ENCODE results near the gene CDC42EP4. TPM values are rescaled to one million over a fixed set of nuclear protein-coding genes. Genes with fewer than 3 reads are reported as not detected.

CDC42EP4 gene
- total and polyA plus RNA-seq, 9 of the 15 experiments (the other 6 are each of a cell fraction or from before 2014, with no cell fraction given): 0.65 to 20.8 (median 12.3) TPM

- TF ChIP-seq, protein P1, sequence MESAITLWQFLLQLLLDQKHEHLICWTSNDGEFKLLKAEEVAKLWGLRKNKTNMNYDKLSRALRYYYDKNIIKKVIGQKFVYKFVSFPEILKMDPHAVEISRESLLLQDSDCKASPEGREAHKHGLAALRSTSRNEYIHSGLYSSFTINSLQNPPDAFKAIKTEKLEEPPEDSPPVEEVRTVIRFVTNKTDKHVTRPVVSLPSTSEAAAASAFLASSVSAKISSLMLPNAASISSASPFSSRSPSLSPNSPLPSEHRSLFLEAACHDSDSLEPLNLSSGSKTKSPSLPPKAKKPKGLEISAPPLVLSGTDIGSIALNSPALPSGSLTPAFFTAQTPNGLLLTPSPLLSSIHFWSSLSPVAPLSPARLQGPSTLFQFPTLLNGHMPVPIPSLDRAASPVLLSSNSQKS (CRISPR knock-in tag; IDR thresholded peaks at IDR 0.05): no peak
- TF ChIP-seq ELF4 (CRISPR knock-in tag; IDR thresholded peaks at IDR 0.05) (no peak), CHD2 (IDR thresholded peaks at IDR 0.05; ENCODE audit: low read depth, low read length) (no peak), ZNF586 (CRISPR knock-in tag; conservative IDR thresholded peaks at IDR 0.05) (no peak), ZNF655 (CRISPR knock-in tag; IDR thresholded peaks at IDR 0.05) (no peak), EP400 (IDR thresholded peaks at IDR 0.05) (no peak), FIP1L1 (IDR thresholded peaks at IDR 0.05; ENCODE audit: low read depth, low read length, poor library complexity, severe bottlenecking) (no peak), CBX5 (IDR thresholded peaks at IDR 0.05; ENCODE audit: borderline replicate concordance, low read depth) (no peak), PHF20 (IDR thresholded peaks at IDR 0.05; ENCODE audit: partially characterized antibody) (no peak), DDX20 (tag; IDR thresholded peaks at IDR 0.05; ENCODE audit: low read depth) (no peak), ZNF75A (CRISPR knock-in tag; IDR thresholded peaks at IDR 0.05) (no peak), EWSR1 (IDR thresholded peaks at IDR 0.05; ENCODE audit: borderline replicate concordance, low read depth, partially characterized antibody) (no peak), NFXL1 (CRISPR knock-in tag; IDR thresholded peaks at IDR 0.05) (no peak), ZNF3 (CRISPR knock-in tag; IDR thresholded peaks at IDR 0.05) (no peak), FOXK2 (conservative IDR thresholded peaks at IDR 0.05 in 1 of 2, IDR thresholded peaks at IDR 0.05 in 1 of 2; ENCODE audit: low read depth in 2 of 2) (no peak), PHB2 (IDR thresholded peaks at IDR 0.05; ENCODE audit: low read depth) (no peak), TGIF2 (CRISPR knock-in tag; IDR thresholded peaks at IDR 0.05) (no peak)
- TF ChIP-seq, protein P2, sequence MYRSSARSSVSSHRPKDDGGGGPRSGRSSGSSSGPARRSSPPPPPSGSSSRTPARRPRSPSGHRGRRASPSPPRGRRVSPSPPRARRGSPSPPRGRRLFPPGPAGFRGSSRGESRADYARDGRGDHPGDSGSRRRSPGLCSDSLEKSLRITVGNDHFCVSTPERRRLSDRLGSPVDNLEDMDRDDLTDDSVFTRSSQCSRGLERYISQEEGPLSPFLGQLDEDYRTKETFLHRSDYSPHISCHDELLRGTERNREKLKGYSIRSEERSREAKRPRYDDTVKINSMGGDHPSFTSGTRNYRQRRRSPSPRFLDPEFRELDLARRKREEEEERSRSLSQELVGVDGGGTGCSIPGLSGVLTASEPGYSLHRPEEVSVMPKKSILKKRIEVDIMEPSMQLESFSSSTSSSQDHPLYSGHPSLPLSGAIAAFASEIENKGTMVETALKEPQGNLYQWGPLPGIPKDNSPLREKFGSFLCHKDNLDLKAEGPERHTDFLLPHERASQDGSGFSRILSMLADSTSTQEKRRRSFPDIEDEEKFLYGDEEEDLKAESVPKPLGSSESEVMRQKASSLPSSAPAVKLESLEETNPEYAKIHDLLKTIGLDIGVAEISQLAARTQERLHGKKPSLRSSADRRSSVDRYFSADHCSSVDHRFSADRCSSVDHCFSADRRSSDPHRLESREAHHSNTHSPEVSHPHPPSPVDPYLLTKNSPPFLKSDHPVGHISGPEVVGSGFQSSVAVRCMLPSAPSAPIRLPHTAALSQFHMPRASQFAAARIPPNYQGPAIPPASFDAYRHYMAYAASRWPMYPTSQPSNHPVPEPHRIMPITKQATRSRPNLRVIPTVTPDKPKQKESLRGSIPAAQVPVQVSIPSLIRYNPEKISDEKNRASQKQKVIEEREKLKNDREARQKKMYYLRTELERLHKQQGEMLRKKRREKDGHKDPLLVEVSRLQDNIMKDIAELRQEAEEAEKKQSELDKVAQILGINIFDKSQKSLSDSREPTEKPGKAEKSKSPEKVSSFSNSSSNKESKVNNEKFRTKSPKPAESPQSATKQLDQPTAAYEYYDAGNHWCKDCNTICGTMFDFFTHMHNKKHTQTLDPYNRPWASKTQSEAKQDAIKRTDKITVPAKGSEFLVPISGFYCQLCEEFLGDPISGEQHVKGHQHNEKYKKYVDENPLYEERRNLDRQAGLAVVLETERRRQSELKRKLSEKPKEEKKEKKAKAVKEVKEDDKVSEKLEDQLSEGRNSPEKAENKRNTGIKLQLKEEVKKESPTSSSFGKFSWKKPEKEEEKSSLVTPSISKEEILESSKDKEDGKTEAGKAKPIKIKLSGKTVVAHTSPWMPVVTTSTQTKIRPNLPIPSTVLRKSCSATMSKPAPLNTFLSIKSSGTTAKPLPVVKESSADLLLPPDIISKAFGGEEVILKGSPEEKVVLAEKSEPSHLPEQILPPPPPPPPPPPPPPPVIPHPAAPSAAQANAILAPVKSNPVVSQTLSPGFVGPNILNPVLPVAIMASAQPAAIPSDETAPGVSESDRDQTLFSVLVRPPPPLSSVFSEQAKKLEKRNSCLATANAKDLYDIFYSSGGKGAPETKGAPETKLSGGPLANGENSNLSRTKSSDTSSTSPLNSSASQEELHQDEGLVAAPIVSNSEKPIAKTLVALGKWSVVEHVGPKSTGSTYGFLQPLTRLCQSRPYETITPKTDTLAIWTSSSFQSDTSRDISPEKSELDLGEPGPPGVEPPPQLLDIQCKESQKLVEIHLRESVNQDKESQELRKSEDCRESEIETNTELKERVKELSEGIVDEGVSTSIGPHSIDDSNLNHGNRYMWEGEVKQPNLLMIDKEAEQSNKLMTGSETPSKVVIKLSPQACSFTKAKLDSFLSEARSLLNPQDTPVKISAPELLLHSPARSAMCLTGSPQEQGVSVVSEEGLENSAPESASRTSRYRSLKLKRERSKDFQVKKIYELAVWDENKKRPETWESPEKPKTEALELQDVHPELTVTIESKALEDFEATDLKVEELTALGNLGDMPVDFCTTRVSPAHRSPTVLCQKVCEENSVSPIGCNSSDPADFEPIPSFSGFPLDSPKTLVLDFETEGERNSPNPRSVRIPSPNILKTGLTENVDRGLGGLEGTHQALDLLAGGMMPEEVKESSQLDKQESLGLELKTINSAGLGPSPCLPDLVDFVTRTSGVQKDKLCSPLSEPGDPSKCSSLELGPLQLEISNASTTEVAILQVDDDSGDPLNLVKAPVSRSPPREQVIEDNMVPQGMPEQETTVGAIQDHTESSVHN (IDR thresholded peaks at IDR 0.05; ENCODE audit: borderline replicate concordance in 1 of 2, low read depth in 1 of 2): no peak
These were observed 56.1 kb downstream of the CDC42EP4 start (continued) for GRCh38 chr17:73255671-73256181.
